GM10266 (cell line): ENCODE results near the gene ZNRD2.

Experiments
- DNase-seq: peaks from one replicate; pipeline ENCODE4 v3.0.0; 2012; ENCODE audit errors: extremely low spot score
- TF ChIP-seq, protein P1 (sequence below): IDR thresholded peaks from 2 replicates; pipeline ENCODE4 v1.5.1; 2012; ENCODE audit warnings: mild to moderate bottlenecking, low read depth; ENCODE audit not compliant: control insufficient read depth, insufficient read depth; ENCODE audit errors: missing control alignments

Gene ZNRD2

DNA sequence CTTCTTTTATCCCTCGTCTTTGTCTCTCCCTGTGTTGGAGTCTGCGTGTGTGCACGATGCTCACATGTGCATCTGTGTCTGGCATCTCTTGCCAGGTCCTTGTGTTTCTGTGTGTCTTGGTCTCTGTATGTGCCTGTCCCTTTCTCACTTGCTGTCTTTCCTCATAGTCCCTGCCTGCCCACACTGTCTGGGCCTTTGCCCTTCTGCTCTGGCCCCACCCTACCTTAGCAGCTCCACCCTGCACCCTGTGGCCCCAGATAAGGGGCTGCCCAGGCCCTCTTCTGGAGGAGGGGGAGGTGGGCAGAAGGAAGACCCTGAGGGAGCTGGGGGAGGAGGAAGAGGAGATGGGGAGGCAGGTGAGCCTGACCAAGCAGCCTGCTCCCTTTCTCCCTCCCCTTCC, 8.4 kb downstream of the ZNRD2 start:
- no peak for DNase-seq
- TF ChIP-seq, protein P1, sequence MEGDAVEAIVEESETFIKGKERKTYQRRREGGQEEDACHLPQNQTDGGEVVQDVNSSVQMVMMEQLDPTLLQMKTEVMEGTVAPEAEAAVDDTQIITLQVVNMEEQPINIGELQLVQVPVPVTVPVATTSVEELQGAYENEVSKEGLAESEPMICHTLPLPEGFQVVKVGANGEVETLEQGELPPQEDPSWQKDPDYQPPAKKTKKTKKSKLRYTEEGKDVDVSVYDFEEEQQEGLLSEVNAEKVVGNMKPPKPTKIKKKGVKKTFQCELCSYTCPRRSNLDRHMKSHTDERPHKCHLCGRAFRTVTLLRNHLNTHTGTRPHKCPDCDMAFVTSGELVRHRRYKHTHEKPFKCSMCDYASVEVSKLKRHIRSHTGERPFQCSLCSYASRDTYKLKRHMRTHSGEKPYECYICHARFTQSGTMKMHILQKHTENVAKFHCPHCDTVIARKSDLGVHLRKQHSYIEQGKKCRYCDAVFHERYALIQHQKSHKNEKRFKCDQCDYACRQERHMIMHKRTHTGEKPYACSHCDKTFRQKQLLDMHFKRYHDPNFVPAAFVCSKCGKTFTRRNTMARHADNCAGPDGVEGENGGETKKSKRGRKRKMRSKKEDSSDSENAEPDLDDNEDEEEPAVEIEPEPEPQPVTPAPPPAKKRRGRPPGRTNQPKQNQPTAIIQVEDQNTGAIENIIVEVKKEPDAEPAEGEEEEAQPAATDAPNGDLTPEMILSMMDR: no peak

DNA sequence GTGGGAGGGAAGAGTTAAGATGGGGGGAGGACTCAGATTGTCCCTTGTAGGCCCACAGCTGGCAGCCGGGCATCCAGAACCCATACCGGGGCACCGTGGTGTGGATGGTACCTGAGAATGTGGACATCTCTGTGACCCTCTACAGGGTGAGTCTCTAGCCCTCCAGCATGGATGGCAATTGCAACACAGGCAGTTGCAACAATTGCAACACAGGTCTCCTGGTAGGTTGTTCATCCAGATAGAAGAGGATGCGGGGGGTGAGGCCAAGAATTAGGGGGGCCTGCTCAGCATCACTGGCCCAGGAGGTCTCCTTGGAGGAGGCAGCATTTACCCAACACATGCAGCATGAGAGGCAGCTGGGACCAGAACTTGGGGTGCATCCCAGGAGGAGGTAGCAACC, 9.0 kb downstream of the ZNRD2 start:
- no peak for DNase-seq
- TF ChIP-seq, protein P1: no peak

DNA sequence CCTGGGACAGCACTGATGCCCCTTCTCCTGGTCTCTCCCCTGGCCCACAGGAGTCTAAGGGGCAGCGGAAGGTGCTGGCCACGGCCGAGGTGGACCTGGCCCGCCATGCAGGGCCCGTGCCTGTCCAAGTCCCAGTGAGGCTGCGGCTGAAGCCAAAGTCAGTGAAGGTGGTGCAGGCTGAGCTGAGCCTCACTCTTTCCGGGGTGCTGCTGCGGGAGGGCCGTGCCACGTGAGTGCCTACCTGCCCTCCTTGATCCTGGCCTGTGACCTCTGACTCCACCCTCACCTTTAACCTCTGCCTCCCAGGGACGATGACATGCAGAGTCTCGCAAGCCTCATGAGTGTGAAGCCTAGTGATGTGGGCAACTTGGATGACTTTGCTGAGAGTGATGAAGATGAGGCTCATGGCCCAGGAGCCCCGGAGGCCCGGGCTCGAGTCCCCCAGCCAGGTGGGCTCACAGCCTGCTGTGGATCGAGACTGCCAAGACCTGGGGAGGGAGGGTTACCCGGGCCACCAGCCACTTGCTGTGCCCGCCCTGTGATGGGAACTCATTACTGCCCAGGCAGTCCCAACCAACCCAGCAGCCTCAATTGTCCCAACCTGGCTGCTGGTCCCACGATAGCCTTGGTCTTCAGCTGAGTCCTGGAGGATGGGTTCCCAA, 9.9 kb downstream of the ZNRD2 start:
- TF ChIP-seq, protein P1: no peak
- no peak for DNase-seq

DNA sequence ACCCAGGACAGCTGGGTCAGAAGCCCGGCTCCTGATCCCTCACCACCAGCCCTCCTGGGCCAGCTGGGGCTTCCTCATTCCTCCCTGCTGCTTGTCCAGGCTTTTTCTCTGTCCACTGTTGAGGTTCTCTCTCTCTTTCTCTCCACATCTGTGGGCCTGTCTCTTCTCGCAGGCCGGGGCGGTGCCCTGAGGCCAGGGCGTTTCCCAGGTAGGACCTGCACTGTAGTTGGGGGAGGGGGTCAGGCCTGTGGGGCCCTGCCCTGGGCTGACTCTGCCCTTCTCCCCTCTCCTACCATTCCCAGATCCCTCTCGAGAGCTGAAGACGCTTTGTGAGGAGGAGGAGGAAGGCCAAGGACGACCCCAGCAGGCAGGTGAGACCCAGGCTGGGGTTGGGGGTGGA, 10.5 kb downstream of the ZNRD2 start:
- TF ChIP-seq, protein P1: no peak
- DNase-seq: no peak

DNA sequence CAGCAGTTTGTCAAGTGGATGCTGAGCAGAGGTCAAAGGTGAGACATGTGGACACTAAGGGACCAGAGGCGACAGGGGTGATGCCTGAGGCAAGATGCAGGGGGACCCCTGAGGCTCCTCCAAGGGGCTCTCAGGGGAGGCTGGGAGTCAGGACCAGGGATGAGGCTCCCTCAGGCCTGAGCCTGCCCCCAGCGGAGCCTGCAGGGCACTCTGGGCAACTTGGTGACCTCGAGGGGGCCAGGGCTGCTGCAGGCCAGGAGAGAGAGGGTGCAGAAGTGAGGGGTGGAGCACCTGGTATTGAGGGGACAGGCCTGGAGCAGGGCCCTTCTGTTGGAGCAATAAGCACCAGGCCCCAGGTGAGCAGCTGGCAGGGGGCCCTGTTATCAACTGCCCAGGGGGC, 11.7 kb downstream of the ZNRD2 start:
- no peak for DNase-seq
- TF ChIP-seq, protein P1: no peak

DNA sequence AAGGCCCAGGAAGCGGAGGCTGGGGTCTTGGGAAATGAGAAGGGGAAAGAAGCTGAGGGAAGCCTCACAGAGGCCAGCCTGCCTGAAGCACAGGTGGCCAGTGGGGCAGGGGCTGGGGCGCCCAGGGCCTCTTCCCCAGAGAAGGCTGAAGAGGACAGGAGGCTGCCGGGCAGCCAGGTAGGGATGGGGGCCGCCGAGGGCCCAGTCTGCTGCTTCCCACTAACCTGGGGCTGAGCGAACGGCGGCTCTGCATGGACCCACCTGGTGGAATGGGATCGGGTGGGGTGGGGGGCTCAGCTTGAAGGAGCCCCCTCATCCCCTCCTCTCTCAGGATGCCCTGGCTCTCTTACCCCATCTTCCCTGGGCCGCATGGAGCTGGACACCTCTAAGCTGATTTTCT, 13.3 kb downstream of the ZNRD2 start:
- TF ChIP-seq, protein P1: no peak

DNA sequence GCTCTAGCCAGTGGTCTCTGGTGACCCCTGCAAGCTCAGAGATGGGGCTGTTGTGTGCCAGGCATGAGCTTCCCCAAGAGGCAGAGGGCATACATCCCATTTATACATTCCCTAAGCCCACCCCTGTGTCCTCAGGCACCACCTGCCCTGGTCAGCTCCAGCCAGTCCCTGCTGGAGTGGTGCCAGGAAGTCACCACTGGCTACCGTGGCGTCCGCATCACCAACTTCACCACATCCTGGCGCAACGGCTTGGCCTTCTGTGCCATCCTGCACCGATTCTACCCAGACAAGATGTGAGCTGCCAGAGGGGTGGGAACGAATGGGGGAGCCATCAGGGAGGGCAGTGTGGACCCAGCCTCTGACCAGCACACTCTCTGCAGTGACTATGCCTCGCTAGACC, 13.8 kb downstream of the ZNRD2 start:
- DNase-seq: no peak
- TF ChIP-seq, protein P1: no peak

More for the DNA sequence above, 13.3 kb downstream of the ZNRD2 start:
- DNase-seq: no peak
